Progenitor cell of endocrine pancreas (in vitro differentiated cells): ENCODE measurements around the gene LMO4. TPM values are rescaled to one million over a fixed set of nuclear protein-coding genes. Genes with fewer than 3 reads are reported as not detected.

Experiments
- DNase-seq: peaks from one replicate; pipeline ENCODE4 v3.0.0; 2021; ENCODE audit warnings: low spot score; ENCODE audit not compliant: unreplicated experiment
- H3K27ac Mint-ChIP-seq: 2 replicates; pipeline ENCODE4 v1.8.0; 2021; ENCODE audit warnings: mild to moderate bottlenecking, moderate library complexity, mixed read lengths
- H3K27me3 Mint-ChIP-seq: 2 replicates; pipeline ENCODE4 v1.8.0; 2021; ENCODE audit warnings: mixed read lengths
- H3K36me3 Mint-ChIP-seq: 2 replicates; pipeline ENCODE4 v1.8.0; 2022; ENCODE audit warnings: mixed read lengths; ENCODE audit not compliant: insufficient read depth
- H3K4me1 Mint-ChIP-seq: 2 replicates; pipeline ENCODE4 v1.8.0; 2021; ENCODE audit warnings: low read depth, mixed read lengths
- H3K4me3 Mint-ChIP-seq: 2 replicates; pipeline ENCODE4 v1.8.0; 2021; ENCODE audit warnings: low read depth, mild to moderate bottlenecking, moderate library complexity, mixed read lengths
- H3K9me3 Mint-ChIP-seq: 2 replicates; pipeline ENCODE4 v1.8.0; 2021; ENCODE audit warnings: low read depth, mixed read lengths
- CTCF ChIP-seq: fragments of 200-600 bp; sonication (generic); IDR thresholded peaks from one replicate; pipeline ENCODE4 v1.5.0; 2021; ENCODE audit warnings: antibody characterized with exemption, mild to moderate bottlenecking; ENCODE audit not compliant: unreplicated experiment
- total RNA-seq: library from RNA; stranded (reverse); gene quantifications from 2 replicates; pipeline ENCODE4 v1.2.1, GENCODE V29; 2021

Gene LMO4
- total RNA-seq, 1 donor from 2014 or later, result 64.2 TPM

DNA sequence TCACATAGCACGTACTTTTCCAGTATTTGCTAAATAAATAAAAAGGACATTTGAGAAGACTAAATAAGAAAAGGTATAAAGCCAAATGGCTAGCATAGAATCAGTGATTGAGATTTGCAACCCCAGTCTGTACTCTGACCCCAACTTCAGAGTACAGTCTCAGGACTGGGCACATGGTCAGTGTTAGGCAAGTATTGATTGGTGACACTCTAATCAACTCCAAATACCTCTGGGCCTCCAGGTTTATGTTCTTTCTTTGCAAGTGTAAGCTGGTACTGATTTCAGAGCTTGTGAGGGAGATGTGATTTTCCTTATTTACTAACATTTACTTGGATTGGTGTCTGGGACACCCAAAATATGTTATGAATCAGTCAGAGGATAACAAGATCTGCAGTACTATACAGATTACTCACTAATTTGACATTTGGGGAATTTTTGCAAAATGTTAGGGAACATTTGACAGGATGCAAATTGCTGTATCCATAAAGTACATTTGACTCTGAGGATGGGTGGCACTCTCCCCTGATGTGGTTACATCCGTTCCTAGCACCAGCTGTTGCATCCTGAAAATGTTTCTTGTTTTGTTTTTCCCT lies 34.2 kb downstream of the LMO4 start:
- no peak overlapping the region for H3K27ac Mint-ChIP-seq
- no peaks in the 10 kb centered on the region for H3K27me3 Mint-ChIP-seq
- H3K36me3 Mint-ChIP-seq, result peaks cover 1% of the 10 kb centered on the region
- no peak for TF ChIP-seq CTCF
- peaks cover 8% of the 10 kb centered on the region for H3K9me3 Mint-ChIP-seq
- peaks cover 7% of the 10 kb centered on the region for H3K4me1 Mint-ChIP-seq
- no peak overlapping the region for H3K4me3 Mint-ChIP-seq
- DNase-seq, result no peak

DNA sequence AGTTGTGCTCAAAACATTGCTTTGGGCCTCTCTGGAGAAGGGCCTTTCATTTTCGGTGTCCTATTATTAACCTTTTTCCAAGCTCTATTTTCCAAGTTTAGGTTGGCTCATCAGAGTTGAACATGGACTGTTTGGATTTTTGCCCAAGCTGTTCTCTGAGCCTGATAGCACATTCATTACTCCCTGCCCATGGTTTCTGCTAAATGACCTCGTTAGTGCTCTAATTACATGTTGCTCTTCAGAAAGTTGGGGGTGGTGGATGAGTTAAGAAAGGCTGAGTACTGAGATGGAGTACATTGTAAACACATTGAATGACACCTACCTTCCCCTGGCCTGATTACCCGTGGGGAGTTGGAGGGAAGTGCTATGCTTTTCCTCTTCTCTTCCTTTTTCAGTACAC lies 38.9 kb downstream of the LMO4 start:
- no peak overlapping the region for H3K27ac Mint-ChIP-seq
- no peaks in the 10 kb centered on the region for H3K27me3 Mint-ChIP-seq
- no peak for TF ChIP-seq CTCF
- peaks cover 8% of the 10 kb centered on the region for H3K9me3 Mint-ChIP-seq
- DNase-seq, result no peak
- H3K4me3 Mint-ChIP-seq, result no peak overlapping the region
- H3K4me1 Mint-ChIP-seq, result peaks cover 19% of the 10 kb centered on the region
- H3K36me3 Mint-ChIP-seq, result peaks cover 1% of the 10 kb centered on the region

DNA sequence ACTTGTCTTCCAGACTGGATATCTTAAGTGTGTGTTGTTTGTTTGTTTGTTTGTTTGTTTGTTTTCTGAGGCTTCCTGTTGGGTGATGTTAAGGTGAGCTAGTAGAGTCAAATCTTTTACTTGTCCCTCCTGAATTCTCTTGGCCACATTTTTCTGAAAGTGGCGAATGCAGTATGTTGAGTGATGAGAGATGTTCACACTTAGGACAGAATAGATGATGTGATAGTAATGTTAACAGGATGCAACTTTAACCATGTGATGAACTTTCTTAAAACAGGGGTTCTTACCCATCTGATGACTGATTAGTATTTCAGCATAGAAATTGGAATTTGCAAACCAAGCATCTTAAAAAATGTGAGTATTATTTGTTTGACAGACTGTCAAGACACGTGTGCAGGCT lies 40.2 kb downstream of the LMO4 start:
- no peak for DNase-seq
- H3K4me3 Mint-ChIP-seq, result no peak overlapping the region
- TF ChIP-seq CTCF, result no peak
- no peak overlapping the region for H3K27ac Mint-ChIP-seq
- peaks cover 12% of the 10 kb centered on the region for H3K4me1 Mint-ChIP-seq
- H3K27me3 Mint-ChIP-seq, result no peaks in the 10 kb centered on the region
- peaks cover 8% of the 10 kb centered on the region for H3K9me3 Mint-ChIP-seq
- peaks cover 1% of the 10 kb centered on the region for H3K36me3 Mint-ChIP-seq

DNA sequence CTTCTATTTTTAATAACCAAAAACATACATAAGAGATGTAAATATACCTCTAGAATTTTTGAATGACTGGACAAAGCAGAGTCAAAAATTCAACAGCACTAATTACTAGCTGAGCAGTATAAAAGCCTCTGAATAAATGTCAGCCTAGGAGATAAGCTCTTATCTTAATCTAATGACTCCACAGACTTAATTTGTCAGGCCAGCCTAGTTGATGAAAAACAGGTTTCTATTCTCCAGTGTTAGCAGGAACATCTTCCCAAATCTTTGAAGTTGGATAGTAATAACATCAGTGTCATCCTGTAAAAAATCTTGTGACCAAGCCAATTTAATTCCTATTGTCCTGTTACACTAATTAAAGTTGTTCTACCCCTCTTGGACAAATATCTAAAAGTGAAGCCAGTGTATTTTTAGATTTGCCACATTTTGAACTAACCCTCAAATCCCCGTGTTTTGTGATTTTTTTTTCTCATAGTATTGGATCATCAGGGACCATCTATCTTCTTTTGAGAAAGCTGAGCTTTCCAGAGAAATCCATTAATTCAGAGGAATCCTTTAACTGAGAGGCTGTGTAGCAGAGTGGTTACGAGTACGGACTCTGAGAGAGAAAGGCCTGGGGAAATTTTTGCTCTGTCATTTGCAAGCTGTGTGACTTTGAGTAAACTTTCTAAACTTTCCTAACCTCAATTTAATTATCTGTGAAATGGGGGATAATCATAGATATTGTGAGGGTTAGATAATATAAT lies 41.2 kb downstream of the LMO4 start:
- no peak overlapping the region for H3K4me3 Mint-ChIP-seq
- TF ChIP-seq CTCF, result no peak
- H3K36me3 Mint-ChIP-seq, result peaks cover 1% of the 10 kb centered on the region
- no peaks in the 10 kb centered on the region for H3K27me3 Mint-ChIP-seq
- peaks cover 12% of the 10 kb centered on the region for H3K4me1 Mint-ChIP-seq
- DNase-seq, result no peak
- no peak overlapping the region for H3K27ac Mint-ChIP-seq
- peaks cover 8% of the 10 kb centered on the region for H3K9me3 Mint-ChIP-seq

GRCh38 chr1:87370544-87370943 lies 41.9 kb downstream of the LMO4 start:
- peaks cover 12% of the 10 kb centered on the region for H3K4me1 Mint-ChIP-seq
- no peak overlapping the region for H3K4me3 Mint-ChIP-seq
- no peak overlapping the region for H3K27ac Mint-ChIP-seq
- peaks cover 12% of the 10 kb centered on the region for H3K9me3 Mint-ChIP-seq
- H3K27me3 Mint-ChIP-seq, result no peaks in the 10 kb centered on the region
- peaks cover 4% of the 10 kb centered on the region for H3K36me3 Mint-ChIP-seq
- no peak for DNase-seq
- TF ChIP-seq CTCF, result no peak
